ENCODE results near the gene CIAO3.

CIAO3 gene

DNA sequence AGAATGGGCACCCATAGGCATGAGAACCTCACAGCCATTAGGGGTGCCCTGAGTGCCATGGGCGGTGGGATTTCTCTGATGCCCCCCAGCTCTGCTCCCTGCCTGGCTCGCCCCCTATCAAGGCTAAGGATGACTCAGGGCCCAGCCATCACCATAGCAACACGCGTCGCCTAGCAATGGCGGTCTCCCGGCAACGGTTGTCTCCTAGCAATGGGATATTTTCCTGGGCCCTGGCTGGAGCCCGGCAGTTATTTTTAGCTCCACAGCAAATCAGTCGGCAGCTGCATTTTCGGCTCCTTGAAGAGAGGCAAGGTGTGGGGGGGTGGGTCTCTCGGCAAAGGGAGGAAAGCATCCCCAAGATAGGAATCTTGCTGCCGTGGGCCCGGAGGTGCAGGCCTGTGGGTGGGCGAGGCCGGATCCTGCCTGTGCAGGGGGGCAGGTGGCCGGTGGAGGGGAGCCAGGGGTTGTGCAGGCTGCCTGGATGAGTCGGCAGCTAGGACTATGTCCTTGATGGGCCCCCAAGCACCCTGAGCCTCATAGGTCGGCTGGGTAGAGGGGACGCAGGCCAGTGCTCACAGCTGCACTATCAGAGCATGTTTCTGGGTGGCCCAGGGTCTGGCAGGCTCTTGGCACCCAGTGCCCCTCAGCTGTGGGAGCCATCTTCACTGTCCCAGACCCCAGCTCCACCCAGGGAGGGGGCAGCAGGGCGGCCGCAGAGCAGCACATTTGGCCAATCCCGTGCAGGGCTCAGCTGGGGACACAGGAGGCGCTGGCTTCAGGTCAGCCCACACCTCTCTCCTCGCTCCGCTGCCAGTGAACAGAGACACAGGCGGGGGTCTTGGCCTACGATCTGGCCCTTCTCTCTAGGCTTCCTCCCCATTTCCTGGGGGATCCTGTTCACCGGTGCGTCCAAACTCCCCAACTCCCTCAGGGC lies 31.0 kb downstream of the CIAO3 start:
- DNase-seq (ENCODE audit: low read depth): peak; percentile 51

DNA sequence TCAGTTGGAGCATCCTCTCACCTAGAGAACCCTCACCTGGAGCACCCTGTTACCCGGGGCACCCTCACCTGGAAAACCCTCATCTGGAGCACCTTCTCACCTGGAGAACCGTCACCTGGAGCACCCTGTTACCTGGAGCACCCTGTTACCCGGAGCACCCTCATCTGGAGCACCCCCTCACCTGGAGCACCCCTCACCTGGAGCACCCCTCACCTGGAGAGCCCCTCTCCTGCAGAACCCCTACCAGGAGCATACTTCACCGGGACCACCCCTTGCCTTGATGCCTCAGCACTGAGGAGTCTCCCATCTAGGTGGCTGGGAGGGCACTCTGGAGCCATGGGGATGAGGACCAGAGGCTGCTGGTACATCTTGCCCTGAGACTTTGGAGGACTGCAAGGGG lies 31.8 kb downstream of the CIAO3 start:
- no peak for DNase-seq (ENCODE audit: low read depth)

DNA sequence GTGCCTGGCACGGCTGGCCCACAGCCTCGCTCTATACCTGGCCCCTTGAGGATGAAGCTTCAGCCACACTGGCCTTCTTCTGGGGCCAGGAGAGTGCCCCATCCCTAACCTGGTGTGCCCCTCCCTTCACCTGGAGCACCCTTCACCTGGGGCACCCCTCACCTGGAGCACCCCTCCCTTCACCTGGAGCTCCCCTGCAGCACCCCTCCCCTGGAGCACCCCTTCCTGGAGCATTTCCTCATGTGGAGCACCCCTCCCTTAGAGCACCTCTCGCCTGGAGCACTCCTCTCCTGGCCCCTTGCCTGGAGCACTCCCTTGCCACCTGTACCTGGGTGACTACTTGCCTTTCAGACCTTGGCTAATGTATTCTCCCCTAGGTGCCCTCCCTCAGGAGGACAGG lies 32.8 kb downstream of the CIAO3 start:
- no peak for DNase-seq (ENCODE audit: low read depth)

DNA sequence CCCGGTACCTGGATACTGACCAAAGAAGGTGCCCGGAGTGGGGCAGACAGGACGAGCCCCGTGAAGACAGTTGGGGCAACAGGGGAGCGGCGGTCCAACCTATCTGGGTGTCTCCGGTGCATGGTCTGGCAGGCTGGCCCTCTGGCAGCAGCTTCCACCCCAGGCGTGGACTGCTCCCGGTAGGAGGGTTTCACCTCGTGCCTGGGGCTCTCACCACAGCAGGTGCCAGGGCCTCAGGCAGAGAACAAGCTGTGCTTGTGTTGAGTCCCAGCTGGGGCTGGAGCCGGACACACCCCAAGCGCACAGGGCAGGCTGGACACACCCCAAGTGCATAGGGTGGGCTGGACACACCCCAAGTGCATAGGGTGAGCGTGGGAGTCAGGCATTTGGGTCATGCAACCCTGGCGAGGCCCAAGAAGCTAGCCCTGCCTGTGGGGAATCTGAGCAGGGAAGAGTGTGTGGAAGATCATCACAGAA lies 33.7 kb downstream of the CIAO3 start:
- DNase-seq (ENCODE audit: low read depth): no peak

DNA sequence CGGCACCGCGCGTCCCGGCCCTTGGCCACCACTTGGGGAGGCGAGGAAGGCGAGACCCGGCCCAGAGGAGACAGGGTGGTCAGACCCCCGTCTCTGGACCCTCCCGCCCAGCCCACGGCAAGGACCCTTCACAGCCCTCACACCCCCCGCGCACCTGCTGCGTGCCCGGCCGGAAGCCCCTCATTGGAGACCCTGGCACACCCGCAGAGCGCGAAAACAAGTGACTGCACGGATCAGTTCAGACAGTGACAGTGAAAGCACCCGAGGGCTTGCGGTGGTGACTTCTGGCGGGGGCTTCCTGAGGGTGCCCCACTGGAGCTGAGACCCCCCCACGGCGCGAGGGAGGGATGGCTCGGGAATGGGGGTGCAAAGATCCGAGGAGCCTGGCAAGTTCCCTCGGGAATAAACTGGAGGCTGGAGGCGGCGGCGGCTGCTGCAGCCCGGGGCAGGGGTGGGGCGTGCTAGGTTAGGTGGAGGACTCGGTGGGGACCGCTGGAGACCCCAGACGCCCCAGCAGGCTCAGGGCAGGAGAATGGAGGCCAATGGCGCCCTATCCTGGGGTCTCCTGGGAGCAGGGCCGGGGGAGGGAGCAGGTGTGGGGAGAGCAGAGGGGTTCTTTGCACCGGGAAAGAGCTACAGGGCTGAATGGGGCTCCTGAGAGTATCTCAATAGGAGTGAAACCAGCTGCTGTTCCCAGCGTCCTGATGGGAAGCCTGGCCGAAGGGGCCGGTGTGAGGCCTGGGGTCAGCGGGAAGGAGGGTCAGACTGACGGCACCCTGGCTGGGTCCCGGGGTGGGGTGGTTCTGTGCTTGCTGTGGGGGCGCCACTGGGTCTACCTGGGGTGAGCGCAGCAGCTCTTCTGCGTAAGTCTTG lies 34.4 kb downstream of the CIAO3 start:
- no peak for DNase-seq (ENCODE audit: low read depth)

DNA sequence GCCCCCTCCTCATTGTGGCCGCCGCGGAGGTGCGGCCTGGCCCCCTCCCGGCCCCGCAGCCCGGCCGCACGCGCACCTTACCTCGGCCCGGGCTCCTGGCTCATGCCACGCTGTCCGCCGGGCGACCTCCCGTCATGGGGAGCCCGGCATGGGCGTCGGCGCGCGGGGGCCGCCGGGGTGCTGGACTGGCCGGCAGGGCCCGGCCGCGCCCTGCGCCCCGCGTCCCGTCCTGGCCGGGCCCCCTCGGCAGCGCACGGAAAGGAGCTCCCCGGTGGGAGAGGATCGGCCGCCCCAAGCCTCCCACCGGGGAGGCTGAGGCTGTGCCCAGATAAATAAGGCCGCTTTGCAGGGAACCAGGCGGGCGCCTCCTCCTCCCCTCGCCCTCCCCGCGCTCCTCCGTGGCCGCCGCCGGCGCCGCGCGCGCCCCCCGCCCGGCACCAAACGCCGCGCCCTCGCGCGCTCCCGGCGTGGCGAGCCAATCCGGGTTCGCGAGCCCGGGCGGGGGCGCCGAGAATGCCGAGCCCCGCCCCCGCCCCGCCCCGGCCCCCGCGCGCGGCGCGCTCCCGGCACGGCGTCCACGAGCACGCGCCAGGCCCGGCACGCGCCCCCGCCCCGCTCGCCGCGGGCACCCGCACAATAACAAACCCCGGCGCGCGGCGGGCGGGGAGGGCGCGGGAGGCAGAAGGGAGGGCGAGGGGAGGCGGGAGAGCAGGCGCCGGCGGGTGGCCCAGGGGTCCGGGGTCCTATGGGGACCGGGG lies 35.2 kb downstream of the CIAO3 start, which contains the start of gene FBXL16:
FBXL16 (minus strand) TSS at position 371 of the 758 bp plus-strand sequence. CDS start 8,396 bp downstream, outside the sequence.
- DNase-seq (ENCODE audit: low read depth): no peak

DNA sequence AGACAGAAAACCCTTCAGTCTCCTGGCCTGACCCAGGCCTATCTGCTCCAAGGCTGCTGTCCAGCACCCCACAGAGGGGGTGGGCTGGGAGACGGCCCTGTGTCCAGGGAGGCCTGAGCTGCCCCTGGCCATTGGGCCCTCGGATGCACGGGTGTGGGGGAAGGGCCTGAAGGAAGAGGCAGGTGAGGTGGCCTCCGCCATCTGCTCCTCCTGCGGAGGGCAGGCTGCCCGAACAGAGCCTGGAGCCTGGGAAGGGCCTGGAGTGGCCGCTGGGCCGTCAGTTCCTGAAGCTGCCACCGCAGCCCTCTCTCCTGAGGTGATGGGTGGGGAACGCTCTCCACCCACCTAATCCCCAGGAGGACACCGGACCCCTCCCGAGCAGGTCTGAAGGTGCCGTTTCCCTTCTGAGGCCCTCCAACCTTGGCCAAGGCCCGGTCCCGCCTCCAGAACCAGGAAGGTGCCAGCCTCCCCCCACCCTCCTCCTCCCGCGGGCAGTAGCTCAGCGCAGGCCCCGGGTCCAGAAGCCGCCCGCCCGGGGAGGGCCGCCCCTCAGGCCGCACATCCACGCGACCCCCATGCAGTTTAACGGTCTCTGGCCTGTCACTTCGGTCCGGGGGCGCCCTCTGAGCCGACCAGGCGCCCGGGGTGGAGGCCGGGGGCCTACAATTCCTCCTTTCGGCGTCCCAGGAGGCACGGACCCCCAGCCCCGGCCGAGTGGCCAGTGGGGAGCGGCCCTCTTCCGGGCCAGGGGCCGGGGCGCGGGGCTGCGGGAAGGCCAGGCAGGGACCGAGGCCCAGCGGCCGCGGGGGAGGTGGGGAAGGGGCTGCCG lies 36.0 kb downstream of the CIAO3 start:
- DNase-seq (ENCODE audit: low read depth): no peak

DNA sequence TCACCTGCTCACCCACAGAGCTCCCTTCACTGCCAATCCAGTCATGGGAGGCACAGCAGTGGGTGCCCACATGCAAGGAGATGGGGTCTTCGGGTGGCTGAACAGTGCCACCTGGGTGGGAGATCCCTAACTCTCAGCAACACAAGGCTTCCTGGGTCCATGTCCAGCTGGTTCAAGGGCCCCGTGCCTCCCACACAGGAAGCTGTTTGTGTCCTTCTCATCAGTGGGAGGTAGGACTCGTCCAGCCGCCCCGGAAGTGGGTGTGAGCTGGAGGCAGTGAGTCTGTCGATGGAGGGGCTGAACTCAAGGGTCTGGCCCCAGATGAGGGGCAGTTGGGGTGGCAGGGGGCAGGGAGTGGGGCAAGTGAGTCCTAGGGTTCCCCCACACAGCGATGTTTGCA lies 36.8 kb downstream of the CIAO3 start:
- no peak for DNase-seq (ENCODE audit: low read depth)

DNA sequence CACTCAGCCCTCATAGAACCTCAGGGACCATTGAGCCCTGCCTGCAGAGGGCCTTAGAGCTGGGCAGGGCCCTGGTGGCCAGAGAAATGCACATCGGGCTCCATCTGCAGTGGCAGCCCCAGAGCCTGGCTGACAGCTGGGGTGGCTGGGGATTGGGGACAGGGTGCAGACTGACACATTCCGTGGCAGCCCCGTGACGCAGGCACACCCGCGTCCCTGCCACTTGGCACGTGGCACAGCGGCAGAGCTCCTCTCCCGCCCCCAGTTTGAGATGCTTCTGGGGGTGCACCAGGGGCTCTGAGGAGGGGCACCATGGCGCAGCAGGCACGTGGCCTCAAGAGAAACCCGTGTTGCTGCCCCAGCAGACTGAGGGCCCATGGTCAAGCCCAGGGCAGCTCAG lies 37.4 kb downstream of the CIAO3 start:
- DNase-seq (ENCODE audit: low read depth): no peak

DNA sequence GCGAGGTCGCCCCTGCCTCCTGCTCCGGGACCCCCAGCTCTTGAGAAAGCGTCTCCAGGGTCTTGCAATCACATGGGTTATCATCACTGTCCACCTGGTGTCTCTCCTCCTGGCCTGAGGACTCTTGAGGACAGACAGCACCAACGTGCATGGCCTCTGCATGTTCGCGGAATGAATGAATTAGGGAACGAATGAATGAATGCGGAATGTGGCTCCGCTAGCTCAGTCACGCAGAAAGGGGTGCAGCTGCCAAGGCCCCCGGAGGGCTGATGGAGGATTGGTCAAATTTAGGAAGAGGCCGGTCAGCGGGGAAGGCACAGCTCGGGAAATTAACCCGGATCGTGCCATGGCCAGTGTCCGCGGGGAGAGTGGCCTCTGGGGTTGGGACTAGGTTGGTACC lies 38.5 kb downstream of the CIAO3 start:
- no peak for DNase-seq (ENCODE audit: low read depth)

DNA sequence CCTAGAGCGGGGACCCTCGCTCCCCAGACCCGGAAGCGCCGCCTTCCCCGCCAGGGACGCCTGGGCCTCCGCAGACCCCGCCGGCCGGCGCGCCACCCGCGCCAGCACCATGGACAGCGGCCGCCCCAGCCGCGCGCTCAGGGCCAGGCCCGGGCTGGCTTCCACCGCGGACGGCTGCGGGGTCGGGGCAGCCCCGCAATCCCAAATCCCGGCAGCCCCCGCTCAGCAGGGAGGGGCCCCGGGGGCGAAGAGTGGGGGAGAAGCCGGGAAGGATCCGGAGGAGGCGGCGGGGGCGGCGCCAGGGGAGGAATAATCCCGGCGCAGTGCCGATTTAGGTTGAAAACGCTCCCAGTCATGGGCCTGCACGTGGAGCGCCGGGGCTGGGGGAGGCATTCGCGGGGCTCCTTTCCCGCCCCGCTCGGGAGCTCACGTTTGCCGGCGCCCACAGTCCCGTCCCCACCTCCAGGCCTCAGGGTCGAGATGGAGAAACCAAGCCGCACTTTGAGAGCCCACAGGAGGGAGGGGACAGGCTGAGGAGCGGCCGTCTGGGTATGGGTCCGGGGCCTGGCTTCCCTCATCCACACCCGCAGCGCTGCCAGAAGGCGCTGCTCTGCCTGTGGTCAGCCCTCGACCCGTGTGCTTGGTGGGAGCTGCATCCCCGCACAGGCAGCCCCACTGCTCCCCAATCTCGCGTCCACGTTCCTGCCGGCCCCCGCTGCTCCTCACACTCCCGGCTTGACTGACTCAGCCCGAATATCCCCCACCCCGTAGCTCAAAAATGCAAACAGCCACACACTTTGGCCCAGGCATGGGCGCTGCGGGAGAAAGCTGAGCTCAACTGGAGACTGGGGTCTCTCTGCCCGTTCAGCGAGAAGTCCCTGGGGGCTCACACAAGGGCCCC lies 39.9 kb downstream of the CIAO3 start:
- no peak for DNase-seq (ENCODE audit: low read depth)

DNA sequence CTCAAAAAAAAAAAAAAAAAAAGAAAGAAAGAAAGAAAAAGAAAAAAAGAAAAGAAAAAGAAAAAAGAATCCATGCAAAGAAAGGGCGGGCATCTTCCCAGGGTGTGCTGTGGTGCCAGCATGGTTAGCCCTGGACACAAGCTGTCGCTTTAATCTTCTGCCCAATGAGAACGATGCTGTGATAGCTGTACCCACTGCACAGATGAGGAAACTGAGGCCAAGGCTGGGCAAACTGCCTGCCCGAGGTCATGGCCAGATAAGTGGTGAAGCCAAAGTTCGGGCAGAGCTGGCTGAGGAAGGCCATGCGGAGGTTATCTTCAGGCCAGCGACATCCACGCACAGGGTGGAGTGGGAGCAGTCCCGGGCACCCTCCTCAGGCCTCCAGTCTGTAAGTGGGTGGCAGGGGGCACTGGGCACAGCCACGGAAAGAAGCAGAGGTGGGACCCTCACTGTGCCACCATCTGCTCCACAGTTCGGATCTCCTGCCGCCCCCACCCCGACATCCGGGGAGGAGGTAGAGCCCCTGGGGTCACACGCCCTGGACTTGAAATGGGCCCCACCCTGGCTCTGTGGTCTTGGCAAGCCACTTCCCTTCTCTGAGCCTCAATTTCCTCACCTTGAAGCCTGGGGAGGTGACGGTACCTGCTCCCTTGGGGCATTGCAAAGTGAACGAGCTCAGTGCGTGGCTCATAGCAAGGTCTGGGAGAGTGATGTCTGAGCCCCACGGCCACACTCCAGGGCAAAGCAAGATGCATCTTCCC lies 41.7 kb downstream of the CIAO3 start:
- DNase-seq (ENCODE audit: low read depth): no peak

DNA sequence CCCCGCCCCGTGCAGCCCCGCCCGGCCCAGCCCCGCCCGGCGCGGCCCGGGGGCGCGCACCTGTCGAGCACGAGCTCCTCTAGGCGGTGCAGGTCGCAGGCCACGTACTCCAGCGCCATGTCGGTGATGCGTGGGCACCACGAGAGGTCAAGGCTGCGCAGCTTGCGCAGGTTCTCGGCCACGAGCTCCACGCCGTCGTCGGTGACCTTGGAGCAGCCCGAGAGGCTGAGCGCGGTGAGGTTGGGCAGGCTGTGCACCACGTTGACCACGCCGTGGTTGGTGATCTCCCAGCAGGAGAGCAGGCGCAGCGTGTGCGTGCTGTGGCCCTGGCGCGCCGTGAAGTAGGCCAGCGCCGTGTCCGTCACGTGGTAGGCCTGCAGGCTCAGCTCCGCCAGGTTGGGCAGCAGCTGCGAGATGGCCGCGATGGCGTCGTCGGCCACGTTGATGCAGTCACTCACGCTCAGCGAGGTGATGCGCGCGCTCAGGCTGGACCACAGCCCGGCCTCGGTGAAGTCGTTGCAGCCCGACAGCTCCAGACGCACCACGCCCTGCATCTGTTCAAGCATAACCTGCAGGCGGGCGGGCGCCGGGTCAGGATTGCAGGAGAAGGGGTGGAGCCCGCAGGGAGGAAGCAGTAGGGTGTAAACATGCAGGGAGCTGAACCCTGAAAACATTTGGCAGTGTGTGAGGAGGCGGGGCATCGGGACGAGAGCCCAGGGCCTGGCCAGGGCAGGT lies 45.3 kb downstream of the CIAO3 start:
- DNase-seq (ENCODE audit: low read depth): no peak

DNA sequence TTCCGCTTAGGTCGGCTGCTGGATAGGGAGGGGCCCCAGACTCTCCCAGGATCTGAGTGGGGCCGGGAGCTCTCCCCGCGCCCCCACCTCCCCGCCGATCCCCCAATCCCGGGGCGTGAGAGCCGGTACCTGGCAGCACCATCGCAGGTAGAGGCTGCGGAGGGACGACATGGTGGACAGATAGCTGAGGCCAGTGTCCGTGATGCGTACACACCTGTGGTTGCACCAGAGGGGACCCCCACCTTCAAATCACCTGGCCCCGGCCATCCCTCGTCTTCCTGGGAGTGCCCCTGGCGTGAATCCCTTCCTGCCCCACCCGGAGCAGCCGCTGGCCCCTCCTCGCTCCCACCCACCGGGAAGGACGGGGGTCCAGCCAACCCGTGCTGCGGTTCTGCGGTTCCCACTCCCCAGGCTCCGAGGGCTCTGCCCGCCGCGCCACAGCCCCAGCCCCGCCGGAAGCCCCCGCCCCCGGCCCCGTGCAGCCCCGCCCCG lies 45.9 kb downstream of the CIAO3 start:
- no peak for DNase-seq (ENCODE audit: low read depth)

DNA sequence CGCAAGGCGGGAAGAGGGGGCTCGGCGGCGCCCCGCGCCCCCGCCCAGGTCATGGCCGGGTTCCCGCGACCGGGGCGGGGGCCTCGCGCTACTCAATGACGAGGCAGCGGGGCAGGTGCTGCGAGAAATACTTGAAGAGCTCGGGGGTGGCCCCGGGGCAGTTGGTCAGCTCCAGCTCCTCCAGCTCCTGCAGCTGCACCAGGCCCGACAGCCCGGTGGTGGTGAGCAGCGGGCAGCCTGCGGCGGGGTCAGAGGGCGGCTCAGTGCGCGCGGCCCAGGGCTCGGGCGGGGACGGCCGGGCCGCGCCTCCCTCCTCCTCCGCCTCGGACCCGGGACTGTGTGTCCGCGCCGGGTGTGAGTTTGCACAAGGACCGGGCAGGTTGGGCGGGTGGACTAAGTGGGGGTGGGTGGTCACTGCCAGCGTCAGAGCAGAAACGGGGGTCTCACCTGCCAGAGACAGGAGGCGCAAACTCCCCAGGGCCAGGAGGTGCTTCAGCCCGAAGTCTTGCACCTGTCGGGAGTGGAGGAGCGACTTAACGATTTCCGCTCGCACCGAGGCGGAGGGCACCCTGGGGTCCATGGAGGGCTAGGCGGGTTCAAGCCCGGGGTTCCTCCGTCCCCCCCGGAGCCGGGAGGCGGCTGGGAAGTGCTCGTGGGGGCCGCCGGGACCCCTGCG lies 46.5 kb downstream of the CIAO3 start:
- DNase-seq (ENCODE audit: low read depth): no peak

DNA sequence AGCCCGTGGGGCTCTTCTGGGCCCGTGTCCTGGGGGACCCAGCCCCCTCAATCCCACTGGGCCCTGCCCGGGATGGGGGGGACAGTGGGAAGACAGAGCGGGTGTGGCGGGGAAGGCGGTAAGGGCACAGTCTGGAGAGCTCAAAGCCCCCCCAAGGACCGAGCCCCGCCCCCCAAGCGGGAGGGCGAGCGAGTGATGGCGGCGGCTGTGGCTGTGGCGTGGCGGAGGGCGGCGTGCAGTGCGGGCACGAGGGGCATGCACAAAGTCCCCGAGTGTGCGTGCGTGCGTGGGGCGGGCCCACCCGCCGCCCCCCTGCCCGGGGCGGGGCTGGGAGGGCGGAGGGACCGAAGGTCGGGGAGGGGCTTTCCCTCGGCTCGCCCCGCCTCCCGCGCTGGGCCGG lies 47.0 kb downstream of the CIAO3 start:
- DNase-seq (ENCODE audit: low read depth): no peak

DNA sequence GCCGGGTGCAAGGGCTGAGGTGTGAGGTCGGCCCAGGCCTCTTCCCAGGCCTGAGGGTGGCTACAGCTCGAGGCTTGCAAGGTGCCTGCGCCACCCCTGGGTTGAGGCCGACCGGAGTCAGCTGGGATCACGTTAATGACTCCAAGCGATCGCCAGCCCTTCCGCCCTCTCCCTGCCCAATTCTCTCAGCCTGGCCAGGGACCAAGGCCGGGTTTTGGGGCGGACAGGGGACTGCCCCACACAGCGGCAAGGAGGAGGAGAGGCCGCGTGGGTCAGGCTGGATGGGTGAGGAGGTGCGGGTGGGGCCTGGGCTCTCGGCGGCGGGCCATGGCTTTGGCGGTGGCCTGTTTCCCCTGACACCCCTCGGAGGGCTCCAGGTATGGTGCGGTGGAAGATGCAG lies 47.4 kb downstream of the CIAO3 start:
- no peak for DNase-seq (ENCODE audit: low read depth)

Data from HS-27A (cell line).